Stimulated activated CD8-positive, alpha-beta memory T cell treated with anti-CD3 and anti-CD28 coated beads, Interleukin-7, amount 100 ng/mL, for 4 hours (primary cell): ENCODE data around the gene GGCT.

Experiments used
- DNase-seq, 2 donors: peaks; one replicate each; pipeline ENCODE4 v3.0.0-alpha.2; 2020; ENCODE audit warnings: low read depth in 2 of 2

Gene GGCT

DNA sequence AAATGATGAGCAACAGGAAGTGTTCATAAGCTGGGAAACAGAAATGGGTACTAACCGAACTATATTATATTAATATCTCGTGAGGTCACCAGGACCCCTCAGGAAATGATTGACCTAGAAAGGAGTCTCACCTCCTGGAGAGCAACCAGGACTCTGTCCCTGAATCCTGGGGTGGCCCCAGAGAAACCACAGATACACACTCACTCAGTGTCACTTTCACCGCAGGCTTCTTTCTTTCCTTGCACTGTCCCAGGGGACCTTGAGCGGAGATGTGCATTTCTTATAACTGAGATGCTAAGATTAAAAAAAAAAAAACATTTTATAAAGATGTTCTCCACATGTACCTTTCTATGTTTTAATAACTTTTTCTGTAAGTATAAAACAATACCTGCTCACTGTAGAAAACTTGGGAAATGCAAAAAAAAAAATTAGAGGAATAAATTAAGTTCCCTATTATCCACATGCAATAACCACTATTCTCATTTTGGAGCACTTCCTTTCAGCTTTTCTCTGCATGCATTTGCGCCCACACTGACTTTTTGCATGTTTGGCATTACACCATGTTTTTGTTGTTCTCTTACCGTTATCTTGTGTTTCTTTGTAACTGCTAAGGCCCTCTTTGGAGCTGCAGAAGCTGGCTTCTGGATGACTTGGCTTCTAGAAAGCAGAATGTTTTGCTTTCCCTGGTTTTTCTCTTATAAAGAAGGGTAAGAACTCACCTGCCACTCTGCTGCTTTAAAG is 41.1 kb downstream of the GGCT start:
- no peak for DNase-seq

DNA sequence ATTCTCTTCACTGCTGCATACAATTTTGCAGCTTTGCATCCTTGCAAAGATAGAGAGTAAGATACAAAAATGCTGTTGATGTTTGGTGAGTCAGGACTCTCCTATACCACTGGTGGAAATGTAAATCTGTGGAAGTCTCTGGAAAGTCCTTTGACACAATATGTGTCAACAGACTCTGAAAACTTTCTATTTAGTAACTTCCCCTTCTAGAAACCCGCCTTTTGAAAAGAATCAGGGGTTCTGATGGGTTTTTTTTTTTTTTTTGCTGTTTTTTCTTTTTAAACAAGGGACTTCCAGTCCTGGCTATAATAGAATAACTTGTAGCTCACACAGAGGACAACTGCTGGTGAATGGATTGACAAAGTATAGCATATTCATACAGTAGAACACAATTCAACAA is 42.5 kb downstream of the GGCT start:
- no peak for DNase-seq

DNA sequence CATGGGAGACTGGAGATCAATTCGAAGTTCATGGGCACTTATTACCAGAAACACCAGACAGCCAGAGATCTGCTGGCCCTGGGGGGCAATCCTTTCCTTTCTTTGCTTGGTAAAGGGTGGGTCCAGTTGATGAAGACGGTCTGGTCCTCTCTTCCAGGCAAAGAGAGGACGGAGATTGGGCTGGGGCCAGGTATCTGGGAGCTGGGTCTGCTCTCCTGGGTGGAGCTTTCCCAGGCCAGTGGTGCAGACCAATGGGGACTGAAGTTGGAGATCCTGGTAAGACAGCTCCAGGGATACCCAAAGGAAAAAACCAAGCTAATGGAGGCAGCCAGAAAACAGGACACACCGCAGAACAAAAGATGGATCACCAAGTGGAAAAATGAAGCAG is 44.4 kb downstream of the GGCT start:
- no peak for DNase-seq

DNA sequence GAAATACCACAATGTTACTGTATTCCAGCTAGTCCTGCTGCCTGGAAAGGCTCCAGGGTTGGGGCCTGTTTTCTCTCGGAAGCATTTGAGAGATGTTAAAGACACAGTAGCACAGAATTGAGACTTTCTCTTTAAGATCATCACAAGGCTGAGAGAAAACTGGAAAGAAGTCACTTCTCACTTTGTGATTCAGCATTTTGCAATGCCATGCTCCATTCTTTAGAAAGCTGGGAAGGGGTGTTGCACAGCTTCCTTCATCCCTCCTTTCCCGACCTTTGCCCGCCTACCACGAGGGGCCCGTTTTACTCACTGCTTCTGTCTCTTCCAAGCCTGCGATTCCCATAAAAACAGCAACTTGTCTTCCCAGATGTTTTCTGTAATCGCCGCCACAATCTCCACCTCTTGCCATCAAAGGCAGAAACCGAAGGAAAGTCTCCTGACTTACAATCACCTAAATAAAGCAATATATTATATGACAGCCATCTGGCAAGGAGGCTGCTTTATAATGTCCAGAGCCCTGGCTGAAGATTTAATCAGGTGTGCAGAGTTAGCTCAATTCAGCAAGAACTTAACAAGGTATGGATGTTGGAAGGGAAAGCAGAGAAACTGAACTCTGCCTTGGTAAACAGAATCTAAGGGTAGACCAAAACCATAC is 44.9 kb downstream of the GGCT start:
- DNase-seq: no peak

DNA sequence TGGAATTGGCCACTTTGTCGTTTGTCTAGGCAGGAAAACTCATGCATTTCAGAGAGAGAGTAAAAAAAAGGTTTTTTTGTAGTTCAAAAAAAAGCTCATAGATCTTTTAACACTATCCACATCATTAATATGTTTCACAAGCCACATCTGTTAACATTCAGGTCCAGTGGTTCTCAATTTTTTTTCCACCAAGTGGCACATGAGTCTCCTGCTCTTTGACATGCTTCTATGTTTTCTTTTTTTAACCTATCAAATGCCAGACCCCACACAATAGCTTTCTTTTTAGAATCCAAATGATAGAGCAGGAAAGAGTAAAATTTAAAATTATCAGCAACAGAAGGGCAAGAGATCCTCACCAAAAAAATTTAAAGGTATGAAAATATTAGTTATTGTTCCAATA is 46.3 kb downstream of the GGCT start:
- DNase-seq: no peak

DNA sequence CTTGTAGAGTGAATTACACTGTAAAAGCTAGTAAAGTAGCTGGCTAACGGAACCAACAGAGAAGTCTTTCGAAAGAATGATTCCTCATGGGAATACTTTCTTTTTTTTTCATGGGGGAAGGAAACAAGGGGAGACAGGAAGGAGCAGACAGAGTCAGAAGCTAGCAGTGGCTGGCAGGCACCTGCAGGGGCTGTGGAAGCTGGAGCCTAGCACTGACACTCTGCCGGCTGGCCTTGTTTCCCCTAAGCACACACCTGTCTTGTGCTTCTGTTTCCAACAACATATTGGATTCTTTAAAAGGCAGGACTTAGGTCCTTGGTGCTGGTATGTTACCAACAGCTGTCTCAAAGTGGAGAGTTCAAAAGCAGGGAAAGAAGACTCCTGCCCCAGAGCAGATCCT is 50.7 kb downstream of the GGCT start:
- no peak for DNase-seq

DNA sequence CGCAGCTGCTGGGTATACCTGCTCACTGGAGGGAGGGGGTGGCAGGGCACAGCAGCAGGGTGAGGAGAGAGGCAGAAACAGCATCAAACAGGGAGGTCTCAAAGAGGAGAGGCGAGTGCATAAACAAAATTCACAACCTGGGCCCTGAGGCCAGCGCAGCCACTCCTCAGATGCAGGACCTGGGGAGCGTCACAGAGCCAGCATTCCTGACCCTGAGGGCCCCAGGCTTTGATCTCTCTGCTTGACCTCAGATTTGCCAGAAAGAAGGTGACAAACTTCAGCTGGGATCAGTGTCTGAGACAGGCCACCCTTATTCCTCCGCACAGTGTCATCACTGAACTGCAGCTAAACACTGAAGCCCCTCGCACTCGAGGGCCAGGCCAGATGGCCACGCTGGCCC is 51.6 kb downstream of the GGCT start:
- DNase-seq: no peak

DNA sequence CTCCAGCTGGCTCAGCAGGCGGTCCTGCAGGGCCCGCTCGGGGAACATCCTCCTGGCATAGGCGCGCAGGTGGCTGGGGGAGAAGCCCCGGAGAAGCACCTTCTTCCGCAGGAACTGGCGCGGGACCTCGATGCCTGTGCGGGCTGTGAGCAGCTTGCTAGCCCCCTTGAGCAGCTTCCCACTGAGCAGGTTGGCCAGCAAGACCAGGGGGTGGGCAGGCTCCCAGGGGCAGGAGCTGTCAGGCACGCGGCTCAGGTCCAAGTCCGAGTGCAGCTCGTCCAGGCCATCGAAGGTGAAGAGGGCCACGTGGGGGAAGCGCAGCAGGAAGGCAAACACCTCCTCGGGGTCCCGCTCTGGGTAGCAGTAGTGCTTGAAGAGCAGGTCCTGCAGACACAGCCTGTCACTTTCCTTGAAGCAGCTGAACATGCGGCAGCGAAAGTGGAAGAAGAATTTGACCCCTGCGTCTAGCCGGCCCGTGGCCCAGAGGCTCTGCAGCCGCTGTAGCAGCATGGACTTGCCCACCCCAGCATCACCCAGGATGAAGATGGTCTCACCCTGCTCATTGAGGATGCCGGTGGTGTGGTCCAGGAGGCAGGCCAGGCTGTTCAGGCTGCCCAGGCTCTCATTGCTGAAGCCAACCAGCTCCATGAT is 52.2 kb downstream of the GGCT start:
- no peak for DNase-seq

DNA sequence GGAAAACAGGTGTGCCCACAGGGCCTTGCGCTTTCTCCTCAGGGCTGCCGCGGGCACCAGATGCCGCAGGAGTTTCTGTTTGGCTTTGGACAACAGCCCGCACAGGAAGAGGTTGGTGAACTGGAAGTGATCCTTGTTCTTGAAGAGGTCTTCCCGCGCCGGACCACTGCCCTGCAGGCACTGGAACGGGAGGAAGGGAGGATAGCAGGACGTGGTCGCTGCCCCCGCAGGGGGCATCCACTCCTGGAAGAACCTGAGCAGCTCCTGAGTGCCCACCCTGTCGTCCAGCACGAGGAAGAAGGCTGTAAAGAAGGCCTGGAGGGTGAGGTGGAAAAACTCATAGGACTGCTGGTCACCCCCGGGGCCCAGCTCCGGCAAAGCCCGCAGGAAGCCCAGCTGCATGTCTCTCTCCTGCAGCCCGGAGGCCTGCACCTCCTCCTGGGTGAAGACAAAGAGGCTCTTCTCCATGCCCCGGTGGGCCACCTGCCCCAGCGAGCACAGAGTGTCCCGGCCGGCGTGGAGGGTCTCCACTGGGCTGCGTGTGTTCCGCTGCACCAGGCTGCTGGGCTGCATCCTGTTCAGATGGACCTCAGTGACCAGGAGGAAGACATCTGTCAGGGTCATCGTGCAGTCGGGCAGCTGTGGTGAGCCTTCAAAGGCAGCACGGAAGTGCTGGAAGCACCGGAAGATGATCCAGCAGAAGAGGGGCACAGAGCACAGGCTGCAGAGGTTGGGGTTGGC is 52.9 kb downstream of the GGCT start:
- no peak for DNase-seq

DNA sequence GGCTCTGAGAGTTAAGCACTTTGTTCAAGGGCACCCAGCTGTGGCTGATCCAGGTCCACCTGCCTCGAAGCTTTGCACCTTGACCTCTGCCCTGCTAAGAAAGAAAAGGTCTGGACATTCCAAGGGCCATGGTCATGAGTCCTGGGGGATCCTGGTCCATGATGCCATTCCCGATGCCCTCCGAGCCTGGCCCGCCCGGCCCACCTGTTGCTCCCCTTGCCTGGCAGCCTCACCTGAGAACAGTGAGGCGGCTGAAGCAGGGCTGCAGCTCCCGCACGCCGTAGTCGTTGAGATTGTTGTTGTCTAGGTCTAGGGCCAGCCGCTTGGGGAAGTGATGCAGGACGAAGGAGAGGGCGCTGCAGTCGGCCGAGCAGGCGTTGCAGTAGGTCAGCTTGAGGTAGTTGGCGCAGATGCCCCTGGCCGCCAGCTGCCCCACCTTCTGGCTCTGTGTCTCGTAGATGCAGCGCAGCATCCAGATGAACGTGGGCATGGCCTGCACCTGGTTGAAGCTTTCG is 53.6 kb downstream of the GGCT start:
- no peak for DNase-seq

DNA sequence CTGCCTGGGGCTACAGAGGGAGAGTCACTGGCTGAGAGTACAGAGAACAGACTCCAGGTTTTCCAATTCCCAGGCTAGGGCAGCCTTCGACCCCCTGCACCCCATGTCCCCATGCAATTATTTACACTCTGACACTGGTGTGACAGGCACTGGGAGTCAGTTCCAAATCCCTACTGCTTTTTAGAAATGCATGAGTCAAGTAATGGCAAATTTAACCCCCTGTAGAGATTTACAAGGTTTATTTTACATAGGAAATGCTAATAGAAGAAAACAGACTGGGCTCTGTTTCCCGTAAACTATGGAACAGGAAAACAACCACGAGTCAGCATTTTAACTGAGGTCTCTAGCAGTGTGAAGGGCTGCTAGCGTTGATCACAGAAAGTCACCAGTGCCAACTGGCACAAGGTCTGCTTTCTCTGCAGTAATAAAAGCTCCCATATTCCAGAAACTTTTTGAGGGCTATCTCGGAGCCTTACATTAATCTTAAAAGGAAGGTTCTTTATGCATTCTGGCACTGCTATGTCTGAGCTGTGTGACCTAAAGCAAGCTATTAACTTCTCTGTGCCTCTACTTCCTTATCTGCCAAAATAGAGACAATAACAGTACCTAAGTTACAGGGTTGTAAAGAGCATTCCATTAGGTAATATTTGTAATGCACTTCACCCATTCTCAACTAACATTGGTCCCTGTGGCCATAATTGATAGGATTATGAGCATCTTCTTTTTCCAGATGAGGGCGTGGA is 54.2 kb downstream of the GGCT start:
- DNase-seq: no peak

DNA sequence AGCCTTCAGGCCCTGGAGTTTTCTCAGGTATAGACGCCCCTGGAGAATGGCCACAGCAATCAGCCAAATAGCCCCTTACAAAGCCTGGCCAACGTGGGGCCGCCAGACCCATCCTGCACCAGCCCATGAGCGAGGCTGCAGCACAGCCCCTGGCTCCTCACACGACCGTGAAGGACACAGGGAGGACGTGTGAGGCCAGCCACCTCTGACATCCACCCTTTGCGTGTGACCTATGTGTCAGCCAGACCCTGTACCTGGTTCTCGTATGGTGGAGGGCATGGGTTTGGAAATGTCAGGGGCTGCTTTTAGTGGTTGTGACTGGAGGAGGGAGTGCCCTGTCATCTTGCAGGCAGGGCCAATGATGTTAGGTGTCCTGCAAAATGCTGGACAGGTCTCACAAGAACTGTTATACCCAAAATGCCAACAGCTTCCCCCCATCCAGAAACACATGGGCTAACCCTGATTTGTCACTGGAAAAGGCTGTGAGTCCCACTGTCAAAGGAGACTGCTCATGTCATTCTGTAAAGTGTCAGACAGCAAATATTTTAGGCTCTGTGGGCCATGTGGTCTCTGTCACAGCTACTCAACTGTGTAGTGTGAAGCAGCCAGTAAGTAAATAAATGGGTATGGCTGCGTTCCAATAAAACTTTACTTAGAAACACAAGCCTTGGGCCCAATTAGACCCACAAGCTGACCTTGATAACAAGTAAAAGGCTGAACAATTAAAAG is 56.0 kb downstream of the GGCT start:
- no peak for DNase-seq

DNA sequence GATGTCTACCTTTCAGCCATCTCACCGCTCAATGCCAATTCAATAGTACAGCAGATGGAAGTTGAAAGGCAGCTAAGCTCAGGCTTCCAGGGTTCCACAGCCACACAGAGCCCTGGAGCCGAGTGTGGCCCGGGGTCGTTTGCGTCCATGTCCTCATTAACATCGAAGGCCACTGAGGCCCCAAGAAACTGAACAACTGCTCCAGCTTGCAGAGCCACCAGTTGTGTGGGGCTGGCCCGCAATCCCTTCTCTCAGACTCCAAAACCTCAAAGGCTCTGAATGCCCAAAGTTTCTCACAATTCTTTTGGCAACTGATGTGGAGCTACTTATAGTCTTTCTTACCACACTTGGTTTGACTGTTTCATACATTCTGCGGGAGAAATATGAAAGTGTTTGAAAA is 57.2 kb downstream of the GGCT start:
- DNase-seq: no peak
